Naive thymus-derived CD4-positive, alpha-beta T cell (primary cell): ENCODE measurements around the gene LINGO1. TPM values are rescaled to one million over a fixed set of nuclear protein-coding genes. Genes with fewer than 3 reads are reported as not detected.

ENCODE experiments used
- ATAC-seq: fragments of 150-1000 bp; cut with Tn5 transposase; 2 replicates; pipeline ENCODE4 v1.10.0; 2021; ENCODE audit warnings: mild to moderate bottlenecking, moderate library complexity
- CTCF ChIA-PET: fragments of 350-600 bp; sonication (Branson Sonifier 250); formaldehyde crosslinking; loops from one replicate; lab custom pipeline; 2021; ENCODE audit warnings: antibody characterized with exemption; lab: Charles Lee
- POLR2A ChIA-PET: fragments of 350-600 bp; sonication (Branson Sonifier 250); formaldehyde crosslinking; loops from one replicate; lab custom pipeline; 2021; ENCODE audit warnings: antibody characterized with exemption, inconsistent platforms; lab: Charles Lee
- DNase-seq, 9 donors: peaks; one replicate each; pipeline versions ENCODE4 v3.0.0 to v3.0.0-alpha.2; 2020 to 2022; ENCODE audit warnings: mixed read lengths in 1 of 9
- H3K27ac ChIP-seq: one replicate; pipeline ENCODE4 v1.7.0; 2013; ENCODE audit warnings: mild to moderate bottlenecking, low read depth, low read length, moderate library complexity
- H3K27me3 ChIP-seq, 2 donors: one replicate each; pipeline ENCODE4 v1.7.0; 2013; ENCODE audit warnings: low read length in 2 of 2, mild to moderate bottlenecking in 2 of 2, moderate library complexity in 2 of 2; ENCODE audit not compliant: control insufficient read depth in 2 of 2, insufficient read depth in 2 of 2
- H3K36me3 ChIP-seq, 3 experiments: 1 replicate in 2 of 3; 2 replicates in 1 of 3; pipeline ENCODE4 v1.7.0; 2013; ENCODE audit warnings: low read length in 3 of 3, mild to moderate bottlenecking in 3 of 3, moderate library complexity in 1 of 3; ENCODE audit not compliant: insufficient read depth in 3 of 3, control insufficient read depth in 2 of 3
- H3K4me1 ChIP-seq, 2 donors: one replicate each; pipeline ENCODE4 v1.7.0; 2013; ENCODE audit warnings: low read length in 2 of 2, mild to moderate bottlenecking in 2 of 2, moderate library complexity in 1 of 2; ENCODE audit not compliant: control insufficient read depth in 2 of 2, insufficient read depth in 2 of 2
- H3K4me3 ChIP-seq: 2 replicates; pipeline ENCODE4 v1.7.0; 2013; ENCODE audit warnings: mild to moderate bottlenecking, low read length
- H3K9me3 ChIP-seq, 3 experiments: 1 replicate in 2 of 3; 2 replicates in 1 of 3; pipeline ENCODE4 v1.7.0; 2013; ENCODE audit warnings: low read length in 3 of 3; ENCODE audit not compliant: control insufficient read depth in 2 of 3
- H3K27ac Mint-ChIP-seq, 9 donors: one replicate each; pipeline ENCODE4 v1.8.0; 2020 to 2022; ENCODE audit warnings: mixed read lengths in 9 of 9, mild to moderate bottlenecking in 8 of 9, moderate library complexity in 5 of 9, inconsistent platforms in 2 of 9
- H3K27me3 Mint-ChIP-seq, 5 donors: one replicate each; pipeline ENCODE4 v1.8.0; 2021 to 2022; ENCODE audit warnings: mixed read lengths in 5 of 5, mild to moderate bottlenecking in 1 of 5
- H3K36me3 Mint-ChIP-seq, 5 donors: one replicate each; pipeline ENCODE4 v1.8.0; 2020 to 2022; ENCODE audit warnings: mixed read lengths in 5 of 5, mild to moderate bottlenecking in 3 of 5, inconsistent platforms in 1 of 5
- H3K4me1 Mint-ChIP-seq, 7 donors: one replicate each; pipeline ENCODE4 v1.8.0; 2020 to 2022; ENCODE audit warnings: mixed read lengths in 7 of 7, mild to moderate bottlenecking in 3 of 7, inconsistent platforms in 1 of 7
- H3K4me3 Mint-ChIP-seq, 10 donors: one replicate each; pipeline ENCODE4 v1.8.0; 2020 to 2022; ENCODE audit warnings: mild to moderate bottlenecking in 10 of 10, mixed read lengths in 10 of 10, moderate library complexity in 6 of 10, inconsistent platforms in 2 of 10
- H3K9me3 Mint-ChIP-seq, 11 donors: one replicate each; pipeline ENCODE4 v1.8.0; 2020 to 2022; ENCODE audit warnings: mixed read lengths in 11 of 11, mild to moderate bottlenecking in 4 of 11, inconsistent platforms in 1 of 11, moderate library complexity in 1 of 11
- intact Hi-C, 2 donors: fragments of 100-400 bp; cut with micrococcal nuclease; formaldehyde crosslinking; loops; one replicate each; pipeline ENCODE4 v1.15.1; 2023
- polyA plus RNA-seq, 2 donors: library from polyadenylated mRNA; unstranded; fragments of 300-500 nt; fragmentation: Illumina TruSeq; gene quantifications; one replicate each; pipeline ENCODE4 v1.2.3, GENCODE V29; 2021
- total RNA-seq, 6 experiments: library from RNA in 5 of 6; stranded (reverse) in 5 of 6; gene quantifications; 1 replicate in 5 of 6; 2 replicates in 1 of 6; pipeline ENCODE4 v1.2.3 and lab custom pipeline; 2021 to 2026

The LINGO1 gene
- total and polyA plus RNA-seq, 7 experiments from 2014 or later, result not detected

DNA sequence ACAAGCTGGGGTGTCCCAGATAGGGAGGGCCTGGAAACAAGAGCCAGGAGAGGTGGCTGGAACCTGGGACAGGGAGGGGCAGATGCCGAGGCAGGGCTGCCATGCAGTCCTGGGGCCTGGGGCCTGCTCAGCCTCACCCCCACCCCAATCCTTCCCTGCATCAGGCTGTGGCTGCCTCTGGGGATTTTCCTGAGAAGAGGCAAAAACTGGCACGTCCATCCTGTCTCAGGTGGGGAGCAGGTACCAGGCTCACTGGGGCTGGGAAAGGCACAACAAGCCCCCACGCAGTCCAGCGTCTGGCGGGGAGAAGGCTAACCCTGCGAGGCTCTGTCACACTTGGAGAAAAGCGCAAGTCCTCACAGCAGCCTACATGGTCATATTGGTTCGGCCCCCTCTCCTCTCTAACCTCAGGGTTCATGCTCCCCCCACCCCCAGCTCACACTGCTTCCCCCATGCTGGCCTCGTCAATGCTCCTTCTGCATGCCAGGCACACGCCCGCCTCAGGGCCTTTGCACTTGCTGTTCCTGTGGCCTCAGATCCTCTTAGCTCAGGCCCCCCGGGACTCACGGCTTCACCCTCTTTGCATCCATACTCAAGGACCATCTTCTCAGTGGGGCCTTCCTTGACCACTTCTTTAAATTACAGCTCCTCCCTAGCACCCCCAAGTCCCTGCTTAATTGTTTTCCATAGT lies 53.1 kb downstream of the LINGO1 start:
- DNase-seq, result no peak
- H3K27me3 Mint-ChIP-seq, result no peaks in the 10 kb centered on the region
- H3K27me3 ChIP-seq, result no peaks in the 10 kb centered on the region
- H3K4me3 ChIP-seq, result no peak overlapping the region
- no peaks in the 10 kb centered on the region for H3K4me1 ChIP-seq
- no peak overlapping the region for H3K27ac Mint-ChIP-seq
- no peaks in the 10 kb centered on the region for H3K9me3 ChIP-seq
- no peak overlapping the region for H3K4me3 Mint-ChIP-seq
- intact Hi-C loops, result no loop called here
- H3K27ac ChIP-seq, result no peak overlapping the region
- no peaks in the 10 kb centered on the region for H3K9me3 Mint-ChIP-seq
- no peaks in the 10 kb centered on the region for H3K36me3 Mint-ChIP-seq
- ChIA-PET POLR2A (no interaction called here), CTCF (no interaction called here)
- no peaks in the 10 kb centered on the region for H3K36me3 ChIP-seq
- ATAC-seq, result no peak
- H3K4me1 Mint-ChIP-seq, result no peaks in the 10 kb centered on the region

- no peak overlapping the region for H3K27ac Mint-ChIP-seq
- no peaks in the 10 kb centered on the region for H3K27me3 Mint-ChIP-seq
- H3K4me1 Mint-ChIP-seq, result no peaks in the 10 kb centered on the region
- H3K4me3 Mint-ChIP-seq, result no peak overlapping the region
- no peaks in the 10 kb centered on the region for H3K9me3 Mint-ChIP-seq
- H3K36me3 Mint-ChIP-seq, result no peaks in the 10 kb centered on the region
- no peak for DNase-seq
- Histone ChIP-seq H3K27me3 (no peaks in the 10 kb centered on the region), H3K27ac (no peak overlapping the region), H3K4me1 (no peaks in the 10 kb centered on the region), H3K36me3 (no peaks in the 10 kb centered on the region), H3K9me3 (no peaks in the 10 kb centered on the region), H3K4me3 (no peak overlapping the region)
- ChIA-PET POLR2A (no interaction called here), CTCF (no interaction called here)
- ATAC-seq, result no peak
- intact Hi-C loops, result no loop called here
Observed at GRCh38 chr15:77578641-77579372, 53.9 kb downstream of the LINGO1 start.

- Mint-ChIP-seq H3K27ac (no peak overlapping the region), H3K36me3 (no peaks in the 10 kb centered on the region), H3K4me3 (no peak overlapping the region), H3K27me3 (peaks cover 0 to 4% (median 0%) of the 10 kb centered on the region in 5 donors), H3K4me1 (no peaks in the 10 kb centered on the region), H3K9me3 (no peaks in the 10 kb centered on the region)
- H3K4me1 ChIP-seq, result no peaks in the 10 kb centered on the region
- no peaks in the 10 kb centered on the region for H3K36me3 ChIP-seq
- ChIA-PET CTCF (no interaction called here), POLR2A (no interaction called here)
- intact Hi-C loops, result no loop called here
- DNase-seq (no peak), ATAC-seq (no peak)
- no peak overlapping the region for H3K4me3 ChIP-seq
- H3K27ac ChIP-seq, result no peak overlapping the region
- no peaks in the 10 kb centered on the region for H3K27me3 ChIP-seq
- H3K9me3 ChIP-seq, result no peaks in the 10 kb centered on the region
Observed at GRCh38 chr15:77577366-77577950, 55.3 kb downstream of the LINGO1 start.

- H3K4me1 ChIP-seq, result no peaks in the 10 kb centered on the region
- no peak overlapping the region for H3K27ac Mint-ChIP-seq
- no peaks in the 10 kb centered on the region for H3K4me1 Mint-ChIP-seq
- no peak overlapping the region for H3K27ac ChIP-seq
- no peak overlapping the region for H3K4me3 ChIP-seq
- H3K27me3 ChIP-seq, result no peaks in the 10 kb centered on the region
- ATAC-seq (no peak), DNase-seq (no peak)
- intact Hi-C loops, result no loop called here
- H3K36me3 ChIP-seq, result no peaks in the 10 kb centered on the region
- ChIA-PET POLR2A (no interaction called here), CTCF (no interaction called here)
- H3K27me3 Mint-ChIP-seq, result peaks cover 0 to 4% (median 0%) of the 10 kb centered on the region in 5 donors
- no peak overlapping the region for H3K4me3 Mint-ChIP-seq
- H3K36me3 Mint-ChIP-seq, result no peaks in the 10 kb centered on the region
- H3K9me3 Mint-ChIP-seq, result no peaks in the 10 kb centered on the region
- no peaks in the 10 kb centered on the region for H3K9me3 ChIP-seq
Observed at GRCh38 chr15:77576538-77576937, 56.2 kb downstream of the LINGO1 start.

DNA sequence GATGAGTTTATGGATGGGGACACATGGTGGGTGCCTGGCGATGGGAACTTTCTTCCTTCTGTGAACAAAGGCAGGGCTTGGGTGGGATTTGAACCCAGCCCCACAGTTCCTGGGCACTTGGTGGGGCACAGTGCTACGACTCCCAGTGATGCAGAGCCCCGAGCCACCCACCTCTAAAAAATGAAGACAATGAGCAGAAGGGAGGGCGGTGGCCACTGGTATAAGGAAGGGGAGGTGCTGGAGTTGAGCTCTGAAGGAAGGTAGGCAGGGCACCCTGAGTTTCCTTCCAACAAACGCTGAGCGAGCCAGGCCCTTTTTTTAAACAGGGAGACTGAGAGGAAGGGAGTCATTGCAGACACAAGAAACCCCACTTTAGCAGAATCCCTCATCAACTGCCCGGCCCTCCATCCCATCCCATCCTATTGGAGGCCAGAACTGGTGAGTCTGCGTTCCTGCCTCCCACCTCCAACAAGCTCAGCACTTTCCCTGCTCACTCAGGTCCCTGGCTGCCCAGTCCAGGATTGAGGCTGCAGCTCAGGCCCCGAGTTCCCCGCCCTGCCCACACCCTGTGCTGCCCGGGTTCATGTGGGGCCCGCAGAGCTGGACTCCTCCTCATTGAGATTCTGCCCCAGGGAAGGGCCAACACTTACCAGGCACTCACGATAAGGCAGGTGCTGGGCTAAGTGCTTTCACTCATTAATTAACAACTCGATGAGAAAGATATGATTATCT lies 57.3 kb downstream of the LINGO1 start:
- Histone ChIP-seq H3K4me1 (no peaks in the 10 kb centered on the region), H3K27me3 (no peaks in the 10 kb centered on the region), H3K36me3 (no peaks in the 10 kb centered on the region), H3K4me3 (no peak overlapping the region), H3K27ac (no peak overlapping the region), H3K9me3 (no peaks in the 10 kb centered on the region)
- Mint-ChIP-seq H3K4me3 (no peak overlapping the region), H3K9me3 (no peaks in the 10 kb centered on the region), H3K27ac (no peak overlapping the region), H3K27me3 (peaks cover 0 to 4% (median 0%) of the 10 kb centered on the region in 5 donors), H3K4me1 (no peaks in the 10 kb centered on the region), H3K36me3 (no peaks in the 10 kb centered on the region)
- intact Hi-C loops, result no loop called here
- ChIA-PET CTCF (no interaction called here), POLR2A (no interaction called here)
- DNase-seq (no peak), ATAC-seq (no peak)

- Mint-ChIP-seq H3K4me3 (no peak overlapping the region), H3K27ac (no peak overlapping the region), H3K27me3 (peaks cover 0 to 4% (median 0%) of the 10 kb centered on the region in 5 donors), H3K9me3 (no peaks in the 10 kb centered on the region), H3K36me3 (no peaks in the 10 kb centered on the region), H3K4me1 (peaks cover 0 to 3% (median 0%) of the 10 kb centered on the region in 7 donors)
- DNase-seq (no peak), ATAC-seq (no peak)
- Histone ChIP-seq H3K4me1 (no peaks in the 10 kb centered on the region), H3K9me3 (no peaks in the 10 kb centered on the region), H3K36me3 (no peaks in the 10 kb centered on the region), H3K27ac (no peak overlapping the region), H3K4me3 (no peak overlapping the region), H3K27me3 (no peaks in the 10 kb centered on the region)
- ChIA-PET POLR2A (no interaction called here), CTCF (no interaction called here)
- intact Hi-C loops, result no loop called here
Observed at GRCh38 chr15:77574521-77575202, 58.0 kb downstream of the LINGO1 start.
